HT-29 (cell line): ENCODE measurements around the gene CDK14. TPM values are rescaled to one million over a fixed set of nuclear protein-coding genes. Genes with fewer than 3 reads are reported as not detected.

Experiments used
- DNase-seq: peaks from one replicate; pipeline ENCODE4 v3.0.0-alpha.2; 2015; ENCODE audit warnings: low spot score
- total RNA-seq: library from RNA; depleted of rRNA; stranded (reverse); fragments of >200 nt; shearing (Covaris generic); gene quantifications from 2 replicates; pipeline ENCODE4 v1.2.3, GENCODE V29; 2014; rRNA removed

The CDK14 gene
- total RNA-seq, result 0.18 and 0.61 TPM in 2 replicates

GRCh38 chr7:90595801-90596670, at the start of gene CDK14:
Gene CDK14 (plus strand): TSS chr7:90596321. CDS start chr7:90596628, 307 bp downstream.
- peak; percentile 14 for DNase-seq

- DNase-seq, result peak; percentile 5
Measured at GRCh38 chr7:90551036-90551435, 45.1 kb upstream of the CDK14 start.

DNA sequence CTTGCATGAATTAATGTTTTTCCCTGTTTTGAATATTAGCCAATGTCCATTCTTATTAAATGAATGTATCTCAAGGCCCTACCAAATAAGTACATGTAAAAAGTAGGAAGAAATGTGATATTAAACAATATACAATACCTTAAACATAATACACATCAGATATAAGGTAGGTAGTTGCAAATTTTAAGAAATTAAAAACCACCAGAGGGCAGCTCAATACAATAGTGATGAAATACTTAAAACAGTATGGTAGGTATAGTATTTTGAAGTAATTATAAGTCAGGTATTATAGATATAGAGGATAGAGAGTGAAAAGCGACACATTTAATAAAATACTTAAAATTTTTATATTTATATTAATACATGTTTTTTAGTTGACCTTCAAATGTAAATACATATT, 43.6 kb upstream of the CDK14 start:
- peak; percentile 35 for DNase-seq

DNA sequence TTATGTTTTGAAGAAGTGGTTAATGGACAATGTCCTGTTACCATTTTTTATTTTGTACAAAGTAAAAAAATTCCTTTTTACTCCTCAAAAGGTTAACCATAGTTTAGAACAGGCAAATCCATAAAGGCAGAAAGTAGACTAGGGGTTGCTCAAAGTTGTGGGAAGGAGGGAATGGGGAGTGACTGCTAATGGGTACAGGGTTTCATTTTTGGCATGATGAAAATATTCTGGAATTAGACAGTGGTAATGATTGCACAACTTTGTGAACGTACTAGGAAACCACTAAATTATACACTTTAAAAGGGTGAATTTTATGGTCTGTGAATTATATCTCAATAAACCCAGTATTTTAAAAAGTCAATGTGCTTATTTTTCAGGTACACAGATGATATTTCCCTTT, 35.4 kb upstream of the CDK14 start:
- no peak for DNase-seq

GRCh38 chr7:90563286-90563685, 32.8 kb upstream of the CDK14 start:
- DNase-seq, result no peak

- DNase-seq, result no peak
Measured at GRCh38 chr7:90564455-90564854, 31.7 kb upstream of the CDK14 start.

GRCh38 chr7:90568213-90568612, 27.9 kb upstream of the CDK14 start:
- DNase-seq, result no peak

- no peak for DNase-seq
Measured at GRCh38 chr7:90569368-90569767, 26.8 kb upstream of the CDK14 start.

DNA sequence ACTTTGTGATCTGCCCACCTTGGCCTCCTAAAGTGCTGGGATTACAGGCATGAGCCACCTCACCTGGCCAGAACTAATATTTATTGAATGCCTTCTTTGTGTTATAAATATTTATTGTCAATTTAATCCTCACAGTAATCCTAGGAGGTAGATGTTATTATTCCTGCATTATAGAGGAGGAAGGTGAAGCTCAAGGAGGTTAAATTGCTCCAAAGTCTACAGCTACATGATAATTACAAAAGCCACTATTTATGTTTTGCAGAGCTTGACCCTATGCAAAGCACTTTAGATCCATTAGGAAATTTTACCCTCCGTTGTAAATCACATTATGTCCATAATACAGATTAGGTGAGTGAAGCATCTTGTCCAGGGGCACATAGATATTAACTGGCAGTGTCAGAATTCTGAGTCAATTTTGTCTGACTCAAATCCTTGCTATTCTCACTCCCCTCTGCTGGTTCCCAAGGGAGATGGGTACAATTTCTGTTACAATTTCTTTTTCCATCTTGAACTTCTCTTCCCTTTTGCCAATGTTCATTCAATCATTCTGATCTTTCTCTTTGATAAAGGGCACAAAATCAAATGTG, 25.7 kb upstream of the CDK14 start:
- DNase-seq, result no peak

- DNase-seq, result no peak
Measured at GRCh38 chr7:90574146-90574819, 21.8 kb upstream of the CDK14 start.

GRCh38 chr7:90574820-90575187, 21.3 kb upstream of the CDK14 start:
- no peak for DNase-seq

DNA sequence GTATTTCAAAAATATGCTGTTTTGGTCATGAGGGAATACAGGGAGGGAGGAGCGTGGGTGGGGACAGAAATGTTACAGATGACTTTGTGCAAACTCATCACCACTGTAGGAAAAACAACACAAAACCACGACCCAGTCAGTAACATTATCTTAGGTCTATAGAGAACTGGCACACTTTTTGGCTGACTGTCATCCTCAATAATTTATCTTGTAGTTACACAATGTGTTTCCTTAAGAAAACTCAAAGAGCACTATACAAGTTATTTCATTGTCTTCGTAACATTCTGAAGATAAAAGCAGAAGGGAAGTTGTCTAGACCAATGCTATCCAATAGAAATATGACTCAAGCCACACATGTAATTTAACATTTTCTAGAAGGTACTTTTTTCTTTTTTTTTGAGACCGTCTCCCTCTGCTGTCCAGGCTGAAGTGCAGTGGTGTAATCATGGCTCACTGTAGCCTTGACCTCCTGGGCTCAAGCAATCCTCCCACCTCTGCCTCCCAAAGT, 16.9 kb upstream of the CDK14 start:
- peak; percentile 17 for DNase-seq

GRCh38 chr7:90580051-90580450, 16.1 kb upstream of the CDK14 start:
- DNase-seq, result no peak

- DNase-seq, result no peak
Measured at GRCh38 chr7:90582164-90582563, 14.0 kb upstream of the CDK14 start.

GRCh38 chr7:90584378-90584777, 11.7 kb upstream of the CDK14 start:
- no peak for DNase-seq

DNA sequence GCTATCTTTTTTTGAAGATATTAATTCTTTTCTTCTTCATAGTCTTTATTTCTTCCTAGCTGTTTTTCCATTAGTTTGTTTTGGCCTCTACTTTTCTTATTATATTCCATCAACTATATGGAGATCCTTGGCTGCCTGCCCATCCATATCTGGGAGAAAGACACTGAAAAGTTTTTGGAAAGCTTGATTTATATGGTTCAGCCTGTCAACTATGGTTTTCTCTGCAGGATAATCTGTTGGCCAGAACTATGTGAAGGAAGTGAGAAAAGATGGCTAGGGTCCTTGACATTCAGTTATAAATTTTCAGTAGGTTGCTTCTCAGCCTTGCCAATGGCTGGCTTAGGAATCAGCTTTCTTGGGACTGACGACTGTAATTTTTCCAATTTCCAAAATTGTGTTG, 10.0 kb upstream of the CDK14 start:
- DNase-seq, result no peak

DNA sequence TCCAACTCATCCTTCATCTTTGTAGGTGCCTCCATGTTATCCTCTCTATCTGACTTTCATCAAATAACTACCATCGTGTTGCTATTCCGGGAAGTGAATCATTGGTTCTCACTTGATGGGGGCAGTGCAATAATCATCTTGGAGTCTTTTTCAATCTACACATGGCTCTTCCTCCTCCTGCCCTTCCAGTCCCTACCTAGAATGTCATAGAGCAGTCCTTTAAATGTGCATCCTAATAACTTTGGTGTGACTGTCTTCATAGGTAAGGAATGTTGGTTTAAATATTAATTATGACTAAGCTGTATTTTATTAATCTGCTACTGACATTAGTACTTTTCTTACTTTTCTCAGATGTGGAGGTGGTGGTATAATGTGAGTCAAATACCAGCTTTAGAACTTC, 8.4 kb upstream of the CDK14 start:
- DNase-seq, result no peak

GRCh38 chr7:90592033-90592432, 4.1 kb upstream of the CDK14 start:
- no peak for DNase-seq

GRCh38 chr7:90593205-90593604, 2.9 kb upstream of the CDK14 start:
- no peak for DNase-seq

GRCh38 chr7:90594751-90595317, 1.3 kb upstream of the CDK14 start:
- no peak for DNase-seq

DNA sequence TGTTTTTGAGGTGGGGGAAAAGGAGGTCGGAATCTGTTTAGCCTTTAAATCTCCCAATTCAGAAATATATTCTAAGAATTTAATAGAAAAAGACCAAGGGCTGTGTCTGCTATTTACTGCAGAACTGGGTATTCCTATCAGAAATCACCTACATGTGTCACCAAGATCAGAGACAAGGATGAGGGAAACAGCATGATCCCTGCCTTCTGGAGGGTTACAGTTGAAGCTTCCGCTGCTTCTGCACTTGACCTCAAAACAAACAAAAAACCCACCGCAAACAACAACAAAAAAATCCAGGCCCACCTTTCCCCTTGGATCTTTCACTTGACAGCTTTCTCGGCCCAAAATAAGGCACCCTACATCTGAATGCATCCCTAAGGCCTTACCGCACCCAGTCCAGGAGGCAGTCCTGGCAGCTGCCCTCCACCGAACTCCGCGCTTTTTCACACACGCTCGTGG, 750 bp upstream of the CDK14 start:
- no peak for DNase-seq
